Lower leg skin (tissue), 3 donors: ENCODE data around the gene NKAIN2.

Experiments used
- CTCF ChIP-seq, 3 donors: fragments of 450-650 bp; IDR thresholded peaks; one replicate each; pipeline ENCODE4 v1.5.1; 2016; ENCODE audit warnings: antibody characterized with exemption in 3 of 3, mild to moderate bottlenecking in 3 of 3, moderate library complexity in 2 of 3
- POLR2A ChIP-seq, 2 donors: fragments of 450-650 bp; IDR thresholded peaks; one replicate each; pipeline ENCODE4 v1.6.1; 2016 to 2017; ENCODE audit warnings: antibody characterized with exemption in 2 of 2, mild to moderate bottlenecking in 1 of 2, moderate library complexity in 1 of 2

- no peak for TF ChIP-seq CTCF (IDR thresholded peaks at IDR 0.05)
- no peak for TF ChIP-seq POLR2A (IDR thresholded peaks at IDR 0.05)
Observed at GRCh38 chr6:123830120-123830519, 26.5 kb downstream of the NKAIN2 start.
